B cell (primary cell): ENCODE measurements around the gene OR2F2. TPM values are rescaled to one million over a fixed set of nuclear protein-coding genes. Genes with fewer than 3 reads are reported as not detected.

Experiments used
- ATAC-seq: fragments of 200-7000 bp; cut with Tn5 transposase; one replicate; pipeline ENCODE4 v1.10.0; 2021; ENCODE audit warnings: low read depth, mild to moderate bottlenecking, moderate number of reproducible peaks, moderate library complexity
- CTCF ChIA-PET: fragments of 350-600 bp; sonication (Branson Sonifier 250); formaldehyde crosslinking; loops from one replicate; lab custom pipeline; 2021; ENCODE audit warnings: antibody characterized with exemption, inconsistent platforms; lab: Charles Lee
- POLR2A ChIA-PET: fragments of 350-600 bp; sonication (Branson Sonifier 250); formaldehyde crosslinking; loops from one replicate; lab custom pipeline; 2021; ENCODE audit warnings: antibody characterized with exemption; lab: Charles Lee
- DNase-seq: peaks from one replicate; pipeline ENCODE4 v3.0.0; 2013
- H2AFZ ChIP-seq: 2 replicates; pipeline ENCODE4 v1.6.1; 2012; ENCODE audit warnings: mild to moderate bottlenecking, low read depth, low read length; ENCODE audit not compliant: insufficient read depth, poor library complexity, severe bottlenecking
- H3K27ac ChIP-seq, 2 donors: 1 replicate in 1 of 2; 2 replicates in 1 of 2; pipeline ENCODE4 v1.5.1; 2012 to 2013; ENCODE audit warnings: low read length in 2 of 2, mild to moderate bottlenecking in 2 of 2, moderate library complexity in 1 of 2
- H3K27me3 ChIP-seq, 4 experiments: fragments of 200-600 bp in 1 of 4; sonication (generic) in 1 of 4; replicated peaks in 1 of 4; 1 replicate in 2 of 4; 2 replicates in 2 of 4; pipeline versions ENCODE4 v1.6.1 to v1.7.0; 2013 to 2016; ENCODE audit warnings: low read length in 3 of 4, mild to moderate bottlenecking in 2 of 4, mixed read lengths in 1 of 4, moderate library complexity in 1 of 4; ENCODE audit not compliant: insufficient read depth in 4 of 4, control insufficient read depth in 3 of 4; ENCODE audit errors: control extremely low read depth in 1 of 4
- H3K36me3 ChIP-seq, 2 experiments: replicated peaks in 1 of 2; 1 replicate in 1 of 2; 2 replicates in 1 of 2; pipeline versions ENCODE4 v1.6.1 to v1.7.1; 2013; ENCODE audit warnings: low read length in 1 of 2; ENCODE audit not compliant: insufficient read depth in 2 of 2, control insufficient read depth in 1 of 2; ENCODE audit errors: control extremely low read depth in 1 of 2, extremely low read depth in 1 of 2
- H3K4me1 ChIP-seq, 2 donors: fragments of 200-600 bp in 1 of 2; sonication (generic) in 1 of 2; 1 replicate in 1 of 2; 2 replicates in 1 of 2; pipeline versions ENCODE4 v1.5.1 to v1.6.1; 2013 to 2017; ENCODE audit warnings: low read length in 2 of 2; ENCODE audit not compliant: control insufficient read depth in 2 of 2, insufficient read depth in 2 of 2
- H3K4me2 ChIP-seq: replicated peaks from 2 replicates; pipeline ENCODE3; 2012; ENCODE audit warnings: mild to moderate bottlenecking, low read depth, low read length; ENCODE audit not compliant: poor library complexity, severe bottlenecking
- H3K4me3 ChIP-seq, 5 experiments: fragments of 200-600 bp in 1 of 5; sonication (generic) in 1 of 5; 1 replicate in 3 of 5; 2 replicates in 2 of 5; pipeline versions ENCODE4 v1.5.1 to v1.7.0; 2011 to 2016; ENCODE audit warnings: low read length in 4 of 5, mild to moderate bottlenecking in 4 of 5, low read depth in 2 of 5, control low read depth in 1 of 5, moderate library complexity in 1 of 5; ENCODE audit not compliant: insufficient read depth in 1 of 5; ENCODE audit errors: control extremely low read depth in 1 of 5, extremely low read depth in 1 of 5
- H3K79me2 ChIP-seq: fragments of 200-600 bp; sonication (generic); one replicate; pipeline ENCODE4 v1.6.0; 2016; ENCODE audit warnings: low read length; ENCODE audit not compliant: control insufficient read depth, insufficient read depth
- H3K9ac ChIP-seq: fragments of 200-600 bp; sonication (generic); 2 replicates; pipeline ENCODE4 v1.6.1; 2017; ENCODE audit warnings: mild to moderate bottlenecking, low read length, moderate library complexity
- H3K9me3 ChIP-seq, 3 donors: one replicate each; pipeline versions ENCODE4 v1.6.1 to v1.7.1; 2013; ENCODE audit warnings: low read length in 2 of 3; ENCODE audit not compliant: control insufficient read depth in 2 of 3, insufficient read depth in 1 of 3; ENCODE audit errors: control extremely low read depth in 1 of 3
- H4K20me1 ChIP-seq: 2 replicates; pipeline ENCODE4 v1.6.0; 2012; ENCODE audit warnings: mild to moderate bottlenecking, low read length; ENCODE audit not compliant: insufficient read depth, control insufficient read depth, poor library complexity, severe bottlenecking
- H3K27ac Mint-ChIP-seq: one replicate; pipeline ENCODE4 v1.8.0; 2021; ENCODE audit warnings: mixed read lengths
- H3K27me3 Mint-ChIP-seq: one replicate; pipeline ENCODE4 v1.8.0; 2021; ENCODE audit warnings: mixed read lengths
- H3K4me1 Mint-ChIP-seq: one replicate; pipeline ENCODE4 v1.8.0; 2021; ENCODE audit warnings: mixed read lengths
- H3K4me3 Mint-ChIP-seq: one replicate; pipeline ENCODE4 v1.8.0; 2021; ENCODE audit warnings: mixed read lengths
- H3K9me3 Mint-ChIP-seq: one replicate; pipeline ENCODE4 v1.8.0; 2022; ENCODE audit warnings: mixed read lengths; ENCODE audit not compliant: insufficient read depth
- CTCF ChIP-seq: fragments of 200-600 bp; IDR thresholded peaks from one replicate; pipeline ENCODE4 v1.8.0; 2022; ENCODE audit warnings: antibody characterized with exemption, mild to moderate bottlenecking
- EZH2 ChIP-seq: IDR thresholded peaks from 2 replicates; pipeline ENCODE4 v1.6.1; 2012; ENCODE audit warnings: borderline replicate concordance, low read depth, mild to moderate bottlenecking, moderate library complexity, low read length; ENCODE audit not compliant: insufficient read depth, poor library complexity, severe bottlenecking
- WGBS: methylation state at CpG from one replicate; pipeline ENCODE4 v1.1.5; 2013; ENCODE audit warnings: missing lambda C conversion rate; ENCODE audit not compliant: insufficient coverage; 5-methylcytosine and 5-hydroxymethylcytosine counted together
- intact Hi-C: fragments of 100-400 bp; cut with micrococcal nuclease; formaldehyde crosslinking; loops from one replicate; pipeline ENCODE4 v1.10.0; 2022
- polyA plus RNA-seq: library from polyadenylated mRNA; depleted of rRNA; stranded (reverse); fragments of >200 nt; gene quantifications from 2 replicates; pipeline ENCODE4 v1.2.3, GENCODE V29; 2012
- total RNA-seq, 2 donors: library from RNA; stranded (reverse); fragments of 120-200 nt in 1 of 2; gene quantifications; 1 replicate in 1 of 2; 2 replicates in 1 of 2; pipeline versions ENCODE4 v1.2.3 to v1.2.4, GENCODE V29; 2013 to 2022

Gene OR2F2
- total and polyA plus RNA-seq, 2 donors (not counting 1 experiment from before 2014, with no cell fraction given): not detected

GRCh38 chr7:143924851-143925250 lies 10.2 kb upstream of the OR2F2 start:
- POLR2A ChIA-PET: no interaction called here
- Mint-ChIP-seq H3K9me3 (no peaks in the 10 kb centered on the region), H3K4me3 (no peak overlapping the region), H3K27ac (no peak overlapping the region), H3K4me1 (no peaks in the 10 kb centered on the region), H3K27me3 (peaks cover 26% of the 10 kb centered on the region)
- Histone ChIP-seq H3K27ac (no peak overlapping the region), H3K79me2 (no peaks in the 10 kb centered on the region), H3K27me3 (peaks cover 0 to 3% (median 0%) of the 10 kb centered on the region in 4 experiments), H3K36me3 (no peaks in the 10 kb centered on the region), H3K9me3 (no peaks in the 10 kb centered on the region), H3K4me2 (no peak overlapping the region), H4K20me1 (no peaks in the 10 kb centered on the region), H3K4me1 (no peaks in the 10 kb centered on the region), H3K4me3 (no peak overlapping the region), H2AFZ (no peak overlapping the region), H3K9ac (no peak overlapping the region)
- intact Hi-C loops: no loop called here
- CTCF ChIA-PET: no interaction called here
- DNase-seq (no peak), ATAC-seq (no peak)
- 100% methylated on average over 1 of the region's 1 CpG for WGBS
- TF ChIP-seq EZH2 (no peak), CTCF (no peak)

- intact Hi-C loops: no loop called here
- TF ChIP-seq EZH2: no peak
- no peak for TF ChIP-seq CTCF
- no peaks in the 10 kb centered on the region for H3K4me1 Mint-ChIP-seq
- Histone ChIP-seq H3K27me3 (peaks cover 0 to 3% (median 0%) of the 10 kb centered on the region in 4 experiments), H3K4me2 (no peak overlapping the region), H3K36me3 (no peaks in the 10 kb centered on the region), H3K4me1 (no peaks in the 10 kb centered on the region), H4K20me1 (no peaks in the 10 kb centered on the region), H3K79me2 (no peaks in the 10 kb centered on the region), H3K9ac (no peak overlapping the region), H3K27ac (no peak overlapping the region), H2AFZ (no peak overlapping the region), H3K4me3 (no peak overlapping the region), H3K9me3 (peaks cover 0 to 4% (median 4%) of the 10 kb centered on the region in 3 donors)
- WGBS: 71% methylated on average over 1 of the region's 1 CpG
- DNase-seq (no peak), ATAC-seq (no peak)
- H3K27ac Mint-ChIP-seq: no peak overlapping the region
- peaks cover 4% of the 10 kb centered on the region for H3K9me3 Mint-ChIP-seq
- CTCF ChIA-PET: no interaction called here
- H3K4me3 Mint-ChIP-seq: no peak overlapping the region
- peaks cover 3% of the 10 kb centered on the region for H3K27me3 Mint-ChIP-seq
- POLR2A ChIA-PET: no interaction called here
Observed at GRCh38 chr7:143929224-143929920, 5.7 kb upstream of the OR2F2 start.
